ENCODE measurements around the gene F2RL3. TPM values are rescaled to one million over a fixed set of nuclear protein-coding genes. Genes with fewer than 3 reads are reported as not detected.
"Not testable (repeated sequence)": the region's sequence is repeated elsewhere in the genome, so short reads cannot be mapped to it uniquely, and the experiment has no call there.

Gene F2RL3
- total and polyA plus RNA-seq, 9 of the 15 experiments (the other 6 are each of a cell fraction or from before 2014, with no cell fraction given): 1.4 to 27.6 (median 11.9) TPM

- ATAC-seq; BruUV-seq (replicated peaks); in situ Hi-C loops (cut with MboI); H3K9me1 ChIP-seq (ENCODE audit: control insufficient read depth, insufficient read depth, low read length); H3K4me1 ChIP-seq (replicated peaks in 1 of 2; ENCODE audit: control insufficient read depth in 2 of 2, insufficient read depth in 2 of 2, low read length in 2 of 2); H3K36me3 ChIP-seq (ENCODE audit: control insufficient read depth, insufficient read depth, low read length); H3K27ac ChIP-seq (ENCODE audit: extremely low read depth, low read depth, low read length); FAIRE-seq; H4K20me1 ChIP-seq (replicated peaks; ENCODE audit: control insufficient read depth, insufficient read depth, low read length); H3K9ac ChIP-seq (ENCODE audit: insufficient read depth in 1 of 2, low read depth in 2 of 2, low read length in 2 of 2); CTCF ChIA-PET (ENCODE audit: low intra/inter-chr PET ratio); H3K9me3 ChIP-seq (replicated peaks; ENCODE audit: control insufficient read depth, insufficient read depth, low read depth, low read length); intact Hi-C loops (cut with micrococcal nuclease); H3K4me2 ChIP-seq (ENCODE audit: insufficient read depth, low read length); H2AFZ ChIP-seq (ENCODE audit: low read depth, low read length); H3K79me2 ChIP-seq (ENCODE audit: control insufficient read depth, insufficient read depth, low read length); H3K4me3 ChIP-seq: not testable (repeated sequence)
- DNase-seq (ENCODE audit: extremely low read depth in 1 of 4, low spot score in 3 of 4): peak in 1 of 4 experiments; percentile 12
- POLR2A ChIA-PET: interaction anchor here (0.6 to 1.5 kb wide), 4 partner anchors 10 to 365 kb away, joined by 3 to 4 read pairs (median 3); partner anchors contain the start of gene MRPL34
- TF ChIP-seq ZFP36 (IDR thresholded peaks at IDR 0.05; ENCODE audit: low read depth, low read length, partially characterized antibody) (peak; percentile 13), CBFA2T3 (IDR thresholded peaks at IDR 0.05) (peak; percentile 45), KDM1A (IDR thresholded peaks at IDR 0.05) (peak in 1 of 2 experiments; percentile 54; a peak in 3 of 4 replicates)
- TF ChIP-seq, protein P1, sequence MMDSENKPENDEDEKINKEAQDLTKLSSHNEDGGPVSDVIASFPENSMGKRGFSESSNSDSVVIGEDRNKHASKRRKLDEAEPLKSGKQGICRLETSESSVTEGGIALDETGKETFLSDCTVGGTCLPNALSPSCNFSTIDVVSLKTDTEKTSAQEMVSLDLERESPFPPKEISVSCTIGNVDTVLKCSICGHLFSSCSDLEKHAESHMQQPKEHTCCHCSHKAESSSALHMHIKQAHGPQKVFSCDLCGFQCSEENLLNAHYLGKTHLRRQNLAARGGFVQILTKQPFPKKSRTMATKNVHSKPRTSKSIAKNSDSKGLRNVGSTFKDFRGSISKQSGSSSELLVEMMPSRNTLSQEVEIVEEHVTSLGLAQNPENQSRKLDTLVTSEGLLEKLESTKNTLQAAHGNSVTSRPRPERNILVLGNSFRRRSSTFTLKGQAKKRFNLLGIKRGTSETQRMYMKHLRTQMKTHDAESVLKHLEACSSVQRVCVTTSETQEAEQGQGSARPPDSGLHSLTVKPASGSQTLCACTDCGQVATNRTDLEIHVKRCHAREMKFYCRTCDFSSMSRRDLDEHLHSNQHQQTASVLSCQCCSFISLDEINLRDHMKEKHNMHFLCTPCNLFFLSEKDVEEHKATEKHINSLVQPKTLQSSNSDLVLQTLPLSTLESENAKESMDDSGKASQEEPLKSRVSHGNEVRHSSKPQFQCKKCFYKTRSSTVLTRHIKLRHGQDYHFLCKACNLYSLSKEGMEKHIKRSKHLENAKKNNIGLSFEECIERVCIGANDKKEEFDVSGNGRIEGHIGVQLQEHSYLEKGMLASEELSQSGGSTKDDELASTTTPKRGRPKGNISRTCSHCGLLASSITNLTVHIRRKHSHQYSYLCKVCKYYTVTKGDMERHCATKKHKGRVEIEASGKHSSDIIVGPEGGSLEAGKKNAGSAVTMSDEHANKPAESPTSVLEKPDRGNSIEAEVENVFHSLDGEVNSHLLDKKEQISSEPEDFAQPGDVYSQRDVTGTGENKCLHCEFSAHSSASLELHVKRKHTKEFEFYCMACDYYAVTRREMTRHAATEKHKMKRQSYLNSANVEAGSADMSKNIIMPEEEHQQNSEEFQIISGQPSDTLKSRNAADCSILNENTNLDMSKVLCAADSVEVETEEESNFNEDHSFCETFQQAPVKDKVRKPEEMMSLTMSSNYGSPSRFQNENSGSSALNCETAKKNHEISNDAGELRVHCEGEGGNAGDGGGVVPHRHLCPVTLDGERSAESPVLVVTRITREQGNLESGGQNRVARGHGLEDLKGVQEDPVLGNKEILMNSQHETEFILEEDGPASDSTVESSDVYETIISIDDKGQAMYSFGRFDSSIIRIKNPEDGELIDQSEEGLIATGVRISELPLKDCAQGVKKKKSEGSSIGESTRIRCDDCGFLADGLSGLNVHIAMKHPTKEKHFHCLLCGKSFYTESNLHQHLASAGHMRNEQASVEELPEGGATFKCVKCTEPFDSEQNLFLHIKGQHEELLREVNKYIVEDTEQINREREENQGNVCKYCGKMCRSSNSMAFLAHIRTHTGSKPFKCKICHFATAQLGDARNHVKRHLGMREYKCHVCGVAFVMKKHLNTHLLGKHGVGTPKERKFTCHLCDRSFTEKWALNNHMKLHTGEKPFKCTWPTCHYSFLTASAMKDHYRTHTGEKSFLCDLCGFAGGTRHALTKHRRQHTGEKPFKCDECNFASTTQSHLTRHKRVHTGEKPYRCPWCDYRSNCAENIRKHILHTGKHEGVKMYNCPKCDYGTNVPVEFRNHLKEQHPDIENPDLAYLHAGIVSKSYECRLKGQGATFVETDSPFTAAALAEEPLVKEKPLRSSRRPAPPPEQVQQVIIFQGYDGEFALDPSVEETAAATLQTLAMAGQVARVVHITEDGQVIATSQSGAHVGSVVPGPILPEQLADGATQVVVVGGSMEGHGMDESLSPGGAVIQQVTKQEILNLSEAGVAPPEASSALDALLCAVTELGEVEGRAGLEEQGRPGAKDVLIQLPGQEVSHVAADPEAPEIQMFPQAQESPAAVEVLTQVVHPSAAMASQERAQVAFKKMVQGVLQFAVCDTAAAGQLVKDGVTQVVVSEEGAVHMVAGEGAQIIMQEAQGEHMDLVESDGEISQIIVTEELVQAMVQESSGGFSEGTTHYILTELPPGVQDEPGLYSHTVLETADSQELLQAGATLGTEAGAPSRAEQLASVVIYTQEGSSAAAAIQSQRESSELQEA (IDR thresholded peaks at IDR 0.05; ENCODE audit: low read depth): peak; percentile 52; the same call in 1 of the 2 replicates
- 3% methylated on average over 7 of the region's 7 CpGs for WGBS (ENCODE audit: insufficient coverage, low coverage, missing lambda C conversion rate)
- H3K27me3 ChIP-seq (ENCODE audit: control insufficient read depth in 2 of 2, insufficient read depth in 2 of 2, low read length in 2 of 2): peaks cover 2 to 23% of the 10 kb centered on the region in 2 experiments; a peak in 2 of 5 replicates
Measured at GRCh38 chr19:16940063-16940462, 51.3 kb downstream of the F2RL3 start.
